UCSD-AML1 (cell line): ENCODE data around the gene CDC42EP1.
"Not testable (repeated sequence)": the region's sequence is repeated elsewhere in the genome, so short reads cannot be mapped to it uniquely, and the experiment has no call there.

ENCODE experiments used
- DNase-seq: peaks from one replicate; lab custom pipeline; 2025; ENCODE audit not compliant: unreplicated experiment; lab: John Stamatoyannopoulos, UW

The CDC42EP1 gene

GRCh38 chr22:37609240-37610152, 49.2 kb downstream of the CDC42EP1 start:
- peak; percentile 61 for DNase-seq

GRCh38 chr22:37610153-37610475, 49.8 kb downstream of the CDC42EP1 start:
- DNase-seq, result not testable (repeated sequence)

GRCh38 chr22:37610480-37611129, 50.3 kb downstream of the CDC42EP1 start:
- no peak for DNase-seq

- DNase-seq, result no peak
Observed at GRCh38 chr22:37611207-37611606, 50.9 kb downstream of the CDC42EP1 start.

GRCh38 chr22:37616201-37617083, 56.2 kb downstream of the CDC42EP1 start:
- DNase-seq, result no peak

GRCh38 chr22:37617431-37617830, 57.2 kb downstream of the CDC42EP1 start:
- DNase-seq, result no peak

- no peak for DNase-seq
Observed at GRCh38 chr22:37618072-37618656, 57.9 kb downstream of the CDC42EP1 start.

- no peak for DNase-seq
Observed at GRCh38 chr22:37618674-37619073, 58.4 kb downstream of the CDC42EP1 start.
